HG03159 (cell line): ENCODE data around the gene OR2T8.

Experiments
- ATAC-seq: cut with Tn5 transposase; IDR thresholded peaks from one replicate; pipeline ENCODE4 v1.9.1; 2021; ENCODE audit warnings: mild to moderate bottlenecking, moderate library complexity; ENCODE audit not compliant: unreplicated experiment

The OR2T8 gene

GRCh38 chr1:247919952-247920351, at the start of gene OR2T8:
Gene OR2T8, plus strand, starts transcription at chr1:247920252. Its CDS starts 766 bp downstream, at chr1:247921018.
- ATAC-seq, result no peak

- ATAC-seq, result no peak
Measured at GRCh38 chr1:247883346-247883745, 36.7 kb upstream of the OR2T8 start.

- ATAC-seq, result no peak
Measured at GRCh38 chr1:247884797-247885413, 35.1 kb upstream of the OR2T8 start.

GRCh38 chr1:247895163-247895637, 24.9 kb upstream of the OR2T8 start, which contains the start of gene OR2W3:
Gene OR2W3, plus strand, starts transcription at chr1:247895587. Its CDS starts 0 bp downstream, at chr1:247895587.
- no peak for ATAC-seq

GRCh38 chr1:247895976-247896375, 24.1 kb upstream of the OR2T8 start:
- no peak for ATAC-seq

GRCh38 chr1:247904122-247904521, 15.9 kb upstream of the OR2T8 start:
- ATAC-seq, result no peak

GRCh38 chr1:247905181-247905580, 14.9 kb upstream of the OR2T8 start:
- ATAC-seq, result no peak

GRCh38 chr1:247905910-247906503, 14.0 kb upstream of the OR2T8 start:
- ATAC-seq, result no peak

GRCh38 chr1:247906504-247907047, 13.5 kb upstream of the OR2T8 start:
- ATAC-seq, result peak; percentile 46

- no peak for ATAC-seq
Measured at GRCh38 chr1:247908766-247909165, 11.3 kb upstream of the OR2T8 start.

- ATAC-seq, result no peak
Measured at GRCh38 chr1:247913786-247914185, 6.3 kb upstream of the OR2T8 start.

GRCh38 chr1:247914941-247915662, 5.0 kb upstream of the OR2T8 start:
- ATAC-seq, result no peak

- no peak for ATAC-seq
Measured at GRCh38 chr1:247923941-247924340, 3.9 kb downstream of the OR2T8 start.

GRCh38 chr1:247924868-247925267, 4.8 kb downstream of the OR2T8 start, which contains the start of gene OR2AJ1:
Gene OR2AJ1, plus strand, starts transcription at chr1:247924889. Its CDS starts 8,880 bp downstream, at chr1:247933769.
- no peak for ATAC-seq

- no peak for ATAC-seq
Measured at GRCh38 chr1:247933989-247934388, 13.9 kb downstream of the OR2T8 start.

- ATAC-seq, result no peak
Measured at GRCh38 chr1:247935781-247936180, 15.7 kb downstream of the OR2T8 start.

- no peak for ATAC-seq
Measured at GRCh38 chr1:247936415-247936814, 16.4 kb downstream of the OR2T8 start.

- peak; percentile 100 for ATAC-seq
Measured at GRCh38 chr1:247936965-247937734, 17.1 kb downstream of the OR2T8 start.

GRCh38 chr1:247942624-247943023, 22.6 kb downstream of the OR2T8 start:
- no peak for ATAC-seq

- ATAC-seq, result no peak
Measured at GRCh38 chr1:247948558-247948957, 28.5 kb downstream of the OR2T8 start, which contains the start of gene OR2L8. Gene OR2L8, plus strand, starts transcription at chr1:247948858. Its CDS starts 0 bp downstream, at chr1:247948858.

- ATAC-seq, result no peak
Measured at GRCh38 chr1:247953408-247953807, 33.4 kb downstream of the OR2T8 start.
